NCI-H748 treated with DMSO at 0.1 percent for 48 hours (cell line): ENCODE measurements around the gene SGO2.
A peak's percentile ranks its signal among the peaks of the same experiment; 100 is the strongest.

Experiments
- DNase-seq: peaks from one replicate; lab custom pipeline; 2025; lab: John Stamatoyannopoulos, UW

Gene SGO2, protein sequence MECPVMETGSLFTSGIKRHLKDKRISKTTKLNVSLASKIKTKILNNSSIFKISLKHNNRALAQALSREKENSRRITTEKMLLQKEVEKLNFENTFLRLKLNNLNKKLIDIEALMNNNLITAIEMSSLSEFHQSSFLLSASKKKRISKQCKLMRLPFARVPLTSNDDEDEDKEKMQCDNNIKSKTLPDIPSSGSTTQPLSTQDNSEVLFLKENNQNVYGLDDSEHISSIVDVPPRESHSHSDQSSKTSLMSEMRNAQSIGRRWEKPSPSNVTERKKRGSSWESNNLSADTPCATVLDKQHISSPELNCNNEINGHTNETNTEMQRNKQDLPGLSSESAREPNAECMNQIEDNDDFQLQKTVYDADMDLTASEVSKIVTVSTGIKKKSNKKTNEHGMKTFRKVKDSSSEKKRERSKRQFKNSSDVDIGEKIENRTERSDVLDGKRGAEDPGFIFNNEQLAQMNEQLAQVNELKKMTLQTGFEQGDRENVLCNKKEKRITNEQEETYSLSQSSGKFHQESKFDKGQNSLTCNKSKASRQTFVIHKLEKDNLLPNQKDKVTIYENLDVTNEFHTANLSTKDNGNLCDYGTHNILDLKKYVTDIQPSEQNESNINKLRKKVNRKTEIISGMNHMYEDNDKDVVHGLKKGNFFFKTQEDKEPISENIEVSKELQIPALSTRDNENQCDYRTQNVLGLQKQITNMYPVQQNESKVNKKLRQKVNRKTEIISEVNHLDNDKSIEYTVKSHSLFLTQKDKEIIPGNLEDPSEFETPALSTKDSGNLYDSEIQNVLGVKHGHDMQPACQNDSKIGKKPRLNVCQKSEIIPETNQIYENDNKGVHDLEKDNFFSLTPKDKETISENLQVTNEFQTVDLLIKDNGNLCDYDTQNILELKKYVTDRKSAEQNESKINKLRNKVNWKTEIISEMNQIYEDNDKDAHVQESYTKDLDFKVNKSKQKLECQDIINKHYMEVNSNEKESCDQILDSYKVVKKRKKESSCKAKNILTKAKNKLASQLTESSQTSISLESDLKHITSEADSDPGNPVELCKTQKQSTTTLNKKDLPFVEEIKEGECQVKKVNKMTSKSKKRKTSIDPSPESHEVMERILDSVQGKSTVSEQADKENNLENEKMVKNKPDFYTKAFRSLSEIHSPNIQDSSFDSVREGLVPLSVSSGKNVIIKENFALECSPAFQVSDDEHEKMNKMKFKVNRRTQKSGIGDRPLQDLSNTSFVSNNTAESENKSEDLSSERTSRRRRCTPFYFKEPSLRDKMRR

DNA sequence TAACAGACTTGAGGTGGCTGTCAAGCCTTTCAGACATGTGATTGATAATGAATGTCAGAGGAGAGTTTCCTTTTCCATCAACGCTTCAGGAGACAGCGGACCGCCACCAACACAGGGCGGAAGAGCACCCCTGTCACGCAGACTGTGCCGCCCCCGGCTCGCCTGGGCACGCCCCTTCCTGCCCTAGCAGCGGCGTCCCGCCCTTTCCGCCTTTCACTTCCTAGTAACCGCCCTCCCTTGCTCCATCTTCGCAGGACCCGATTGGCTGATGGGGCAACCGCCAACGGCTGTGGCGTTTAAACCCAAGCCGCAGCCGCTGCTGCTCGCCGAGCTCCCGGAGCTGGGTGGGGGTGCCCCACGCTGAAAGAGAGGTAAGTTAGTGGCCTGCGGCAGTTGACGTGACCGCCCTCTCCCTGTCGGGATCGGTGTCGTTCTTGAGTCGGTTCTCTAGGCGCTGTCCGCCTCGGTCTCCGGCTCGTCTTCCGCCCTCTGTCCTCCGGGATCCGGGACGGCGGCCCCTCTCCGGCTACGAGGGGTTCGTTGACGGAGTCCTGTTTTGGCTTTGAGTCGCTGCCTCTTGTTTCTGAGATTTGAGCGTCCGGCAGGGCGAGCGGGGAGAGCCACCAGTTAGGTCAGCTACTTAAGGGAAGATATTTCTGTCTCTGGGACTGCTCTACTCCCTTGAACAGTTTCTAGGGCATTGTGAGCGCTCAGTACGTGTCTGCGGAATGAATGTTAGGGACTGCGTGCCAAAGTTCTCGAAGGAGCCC, at the start of gene SGO2:
SGO2 (plus strand) TSS at position 326 of the 770 bp plus-strand sequence. CDS start 6,769 bp downstream, outside the sequence.
- peak; percentile 96 for DNase-seq

DNA sequence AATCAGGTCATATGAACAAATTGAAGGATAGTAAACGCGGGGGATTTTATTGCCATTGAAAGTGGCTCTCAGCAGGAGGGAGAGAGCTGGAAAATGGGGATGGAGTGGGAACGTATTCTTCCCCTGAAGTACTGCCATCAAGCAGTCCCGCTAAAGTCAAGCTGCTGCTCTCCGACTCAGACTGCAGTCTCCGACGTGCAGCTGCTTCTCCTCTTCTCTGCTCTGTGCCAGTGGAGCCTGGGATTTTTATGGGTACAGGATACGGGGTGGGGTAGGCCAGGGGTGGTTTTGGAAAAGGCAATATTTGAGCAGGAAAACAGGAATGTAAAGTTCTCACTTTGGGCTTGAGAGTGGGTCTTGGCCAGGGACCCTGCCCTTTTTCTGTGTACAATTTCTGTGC, 49.2 kb upstream of the SGO2 start:
- no peak for DNase-seq

DNA sequence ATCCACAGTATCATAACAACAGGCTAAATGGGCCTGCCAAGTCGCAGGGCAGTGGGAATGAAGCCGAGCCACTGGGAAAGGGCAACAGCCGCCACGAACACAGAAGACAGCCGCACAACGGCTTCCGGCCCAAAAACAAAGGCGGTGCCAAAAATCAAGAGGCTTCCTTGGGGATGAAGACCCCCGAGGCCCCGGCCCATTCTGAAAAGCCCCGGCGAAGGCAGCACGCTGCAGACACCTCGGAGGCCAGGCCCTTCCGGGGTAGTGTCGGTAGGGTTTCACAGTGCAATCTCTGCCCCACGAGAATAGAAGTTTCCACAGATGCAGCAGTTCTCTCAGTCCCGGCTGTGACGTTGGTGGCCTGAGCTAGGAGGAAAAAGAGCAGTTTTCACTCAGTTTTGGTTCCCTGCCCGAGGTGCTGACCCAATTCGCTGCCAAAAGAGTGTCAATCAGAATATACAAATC, 48.3 kb upstream of the SGO2 start:
- DNase-seq = no peak

DNA sequence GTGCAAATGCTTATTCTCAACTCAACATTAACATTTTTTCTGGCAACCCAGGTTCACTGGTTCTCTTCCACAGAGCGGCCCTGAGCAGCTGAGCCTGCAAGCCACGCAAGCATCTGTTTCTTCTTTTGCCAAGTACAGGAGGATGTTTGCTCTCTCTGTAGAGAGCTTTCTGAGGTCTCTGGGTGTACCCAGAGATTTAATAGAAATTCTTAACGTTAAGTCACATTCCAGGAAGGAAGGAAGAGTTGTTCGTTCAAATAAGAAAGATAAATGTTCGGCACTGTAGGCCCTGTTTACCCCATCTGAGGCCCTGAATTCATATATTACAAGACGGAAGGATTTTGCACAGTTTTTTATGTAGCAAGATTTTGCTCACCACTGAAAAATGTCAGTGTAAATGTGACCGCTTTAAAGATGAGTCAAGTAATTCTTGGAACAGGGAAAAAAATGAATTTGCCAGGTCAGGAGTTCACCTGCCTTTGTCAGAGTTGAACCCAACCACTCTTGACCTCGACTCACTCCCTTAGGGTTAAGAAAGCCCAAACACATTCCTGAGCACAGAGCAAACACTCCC, 46.2 kb upstream of the SGO2 start:
- no peak for DNase-seq

DNA sequence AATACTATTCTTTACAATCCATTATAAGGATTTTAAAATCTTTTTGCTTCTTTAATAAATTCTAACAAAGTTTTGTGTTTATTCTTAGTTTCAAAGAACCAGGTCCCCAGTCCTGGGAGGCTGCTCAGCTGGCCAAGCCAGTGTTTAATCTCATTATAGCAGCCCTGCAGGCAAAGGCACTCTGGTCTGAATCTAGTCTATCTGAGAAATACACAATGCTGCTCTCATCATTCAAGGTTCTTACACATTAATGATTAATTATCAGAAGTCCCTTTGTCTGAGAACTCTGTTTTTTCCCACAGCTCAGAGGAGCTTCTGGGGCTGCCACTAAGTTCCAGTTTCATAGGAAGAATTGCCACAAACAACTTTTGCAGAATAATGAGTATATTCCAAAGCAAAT, 43.8 kb upstream of the SGO2 start:
- no peak for DNase-seq

DNA sequence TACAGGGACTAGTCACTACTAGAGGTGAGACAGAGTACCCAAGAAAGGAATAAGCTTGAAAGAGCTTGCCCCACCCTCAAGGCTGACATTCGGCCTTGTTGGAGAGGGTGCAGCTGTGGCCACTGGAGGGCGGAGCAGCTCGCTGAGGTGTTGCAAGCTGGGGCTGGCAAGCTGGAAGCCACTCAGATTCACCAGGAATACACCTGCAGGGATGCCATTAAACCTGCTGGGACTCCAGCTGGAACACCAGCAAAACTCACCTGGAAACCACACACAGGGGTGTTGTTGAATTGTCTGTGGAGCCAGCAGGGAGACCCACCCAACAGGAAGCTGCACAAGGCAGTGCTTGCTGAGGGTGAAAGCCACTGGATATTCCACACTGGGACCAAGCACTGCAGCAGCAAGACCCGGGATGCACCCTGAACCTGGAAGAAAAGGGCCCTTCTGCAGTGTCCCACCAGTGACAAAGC, 42.2 kb upstream of the SGO2 start:
- peak; percentile 28 for DNase-seq

DNA sequence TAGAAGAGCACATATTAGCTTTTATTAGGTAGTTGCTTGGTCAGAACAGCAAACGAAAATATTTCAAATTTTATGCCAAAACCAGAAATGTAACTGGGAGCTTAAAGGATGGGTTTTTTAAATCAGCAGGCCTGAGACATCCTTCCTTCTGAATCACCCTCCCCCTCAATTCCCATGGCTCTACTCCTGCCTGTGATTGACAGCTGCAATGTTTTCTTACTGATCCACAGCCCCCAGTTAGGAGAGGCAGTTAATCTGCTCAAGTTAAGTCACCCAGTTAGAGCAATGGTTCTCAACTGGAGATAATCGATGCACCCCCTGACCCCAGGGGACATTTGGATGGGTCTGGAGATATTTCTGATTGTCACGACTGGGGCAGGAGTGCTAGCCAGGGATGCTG, 41.1 kb upstream of the SGO2 start:
- no peak for DNase-seq

DNA sequence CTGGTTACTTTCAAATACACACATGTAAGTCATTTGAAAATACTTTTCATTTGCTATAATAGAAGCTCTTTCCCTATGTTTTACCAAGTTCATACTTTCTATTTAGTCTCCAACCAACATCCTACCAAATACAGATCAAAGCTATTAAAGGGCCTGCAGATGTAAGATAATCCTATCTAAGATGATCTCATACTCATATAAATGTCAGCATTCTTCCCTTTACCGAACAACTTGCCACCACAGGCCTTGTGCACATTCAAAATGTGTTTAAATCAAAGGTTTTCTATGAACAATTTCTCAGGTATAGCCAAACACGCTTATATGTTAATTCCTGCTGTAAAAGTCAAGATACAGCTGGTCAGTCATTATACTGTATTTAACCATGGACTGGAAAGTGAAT, 39.5 kb upstream of the SGO2 start:
- no peak for DNase-seq

DNA sequence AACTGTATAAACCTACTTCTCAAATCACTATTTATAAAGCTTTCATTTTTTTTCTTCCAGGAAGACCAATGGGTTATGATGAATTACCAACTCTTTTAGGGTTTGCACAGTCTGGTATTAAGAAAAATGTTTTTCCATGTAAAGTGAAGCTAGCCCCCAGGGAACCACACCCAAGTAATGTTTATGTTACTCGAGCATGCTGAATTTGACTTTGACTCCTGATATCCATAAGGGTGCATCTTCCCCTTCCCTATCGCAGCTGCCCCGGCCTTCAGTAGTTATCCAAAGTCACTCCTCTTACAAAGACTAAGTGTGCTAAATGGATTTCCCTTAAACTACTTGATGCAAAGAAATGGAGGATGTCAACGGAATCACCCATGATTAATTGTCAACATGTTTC, 37.8 kb upstream of the SGO2 start:
- no peak for DNase-seq

DNA sequence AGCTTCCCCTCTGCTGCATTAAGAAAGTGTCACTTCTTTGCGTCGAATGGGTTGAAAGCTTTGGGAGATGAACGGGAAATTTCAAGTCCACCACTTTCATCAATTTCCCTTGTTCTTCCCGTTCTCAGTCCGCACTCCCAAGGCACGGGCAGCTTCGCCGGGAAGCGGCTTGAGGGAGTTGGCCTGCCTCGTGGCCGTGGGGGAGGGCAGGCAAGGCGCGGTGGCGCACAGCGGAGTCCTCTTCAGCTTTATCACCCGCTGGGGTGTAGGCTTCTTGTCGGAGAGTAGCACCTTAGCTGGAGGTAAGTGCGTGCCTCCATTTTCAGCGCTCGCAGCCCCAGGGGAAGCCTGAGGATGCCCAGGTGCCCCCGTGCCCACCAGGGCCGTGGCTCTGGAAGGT, 36.0 kb upstream of the SGO2 start:
- no peak for DNase-seq

DNA sequence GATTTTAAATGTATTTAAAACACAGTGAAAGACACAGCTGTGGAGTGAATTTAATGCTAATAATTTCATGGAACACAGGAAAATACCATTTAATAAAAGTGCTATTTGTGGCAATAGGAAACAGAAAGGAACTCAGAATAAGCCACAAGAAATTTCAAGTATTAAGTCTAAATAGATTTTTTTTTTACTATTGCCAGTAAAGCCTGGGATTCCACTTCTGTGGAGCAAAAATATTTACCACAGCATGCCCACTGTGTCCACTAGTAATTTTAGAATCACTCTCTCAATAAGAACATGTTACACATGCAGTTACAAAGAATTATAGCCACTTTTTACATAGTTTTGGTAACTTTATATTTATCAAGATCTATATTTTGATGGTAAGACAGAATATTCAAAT, 33.4 kb upstream of the SGO2 start:
- DNase-seq = no peak

DNA sequence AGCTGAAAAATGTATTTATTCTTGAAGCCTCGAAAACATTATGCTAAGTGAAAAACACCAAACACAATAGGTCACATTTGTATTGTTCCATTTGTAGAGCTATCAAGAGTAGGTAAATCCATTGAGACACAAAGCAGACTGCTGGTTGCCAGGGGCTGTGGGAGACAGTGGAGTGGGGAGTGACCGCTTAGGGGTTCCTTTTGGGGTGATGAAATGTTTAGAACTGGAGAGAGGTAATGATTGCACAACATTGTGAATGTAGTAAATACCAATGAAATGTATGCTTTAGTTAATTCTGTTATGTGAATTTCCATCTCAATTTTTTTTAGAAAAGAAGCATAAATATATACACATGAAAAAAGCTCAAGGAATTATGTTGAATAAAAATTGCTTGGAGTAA, 32.0 kb upstream of the SGO2 start:
- DNase-seq = no peak

DNA sequence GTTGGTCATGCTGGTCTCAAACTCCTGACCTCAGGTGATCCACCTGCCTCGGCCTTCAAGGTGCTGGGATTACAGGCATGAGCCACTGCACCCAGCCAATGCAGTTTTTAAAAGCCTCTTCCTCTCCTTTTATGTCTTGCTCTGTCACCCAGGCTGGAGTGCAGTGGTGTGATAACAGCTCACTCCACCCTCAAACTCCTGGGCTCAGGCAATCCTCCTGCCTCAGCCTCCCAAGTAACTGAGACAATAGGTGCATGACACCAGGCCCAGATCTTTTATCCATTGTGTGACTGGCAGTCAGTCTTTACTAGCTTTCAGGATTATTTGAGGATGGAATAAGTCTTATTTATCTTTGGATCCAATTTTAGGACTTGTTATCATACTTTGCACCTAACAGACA, 29.3 kb upstream of the SGO2 start:
- no peak for DNase-seq

DNA sequence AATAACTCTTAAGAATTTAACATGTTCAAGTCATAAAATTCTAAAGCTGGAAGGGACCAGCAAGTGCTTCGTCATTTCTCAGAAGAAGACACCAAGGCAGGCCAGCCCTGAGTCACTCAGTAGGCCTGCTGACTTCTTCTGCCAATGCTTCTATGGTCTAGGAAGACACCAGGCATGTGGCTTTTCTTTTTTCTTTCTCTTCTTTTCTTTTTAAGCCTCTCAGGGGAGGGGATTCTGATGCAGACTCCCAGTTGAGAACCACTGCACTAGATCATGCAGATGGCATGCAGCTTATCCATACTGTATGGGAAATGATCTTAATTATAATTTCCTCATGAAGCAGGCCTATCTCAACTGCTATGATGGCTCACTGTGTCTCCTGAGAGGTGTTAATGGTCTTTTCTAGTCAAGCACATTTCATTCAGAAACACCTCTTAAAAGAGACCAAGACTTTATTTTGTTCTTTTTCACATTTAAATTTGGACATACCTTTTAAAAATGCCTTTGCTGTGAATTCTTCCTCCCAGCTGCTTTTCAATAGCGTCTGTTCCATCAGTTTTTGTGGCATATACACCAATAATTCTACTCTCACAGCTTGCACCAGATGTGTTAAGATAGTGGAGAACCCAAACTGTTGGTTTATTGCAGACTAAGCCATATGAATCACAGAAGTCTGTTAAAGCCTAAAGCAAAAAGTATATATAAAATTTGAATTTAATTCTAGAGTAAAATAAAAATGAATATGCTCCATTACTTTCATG, 27.4 kb upstream of the SGO2 start:
- DNase-seq = no peak

DNA sequence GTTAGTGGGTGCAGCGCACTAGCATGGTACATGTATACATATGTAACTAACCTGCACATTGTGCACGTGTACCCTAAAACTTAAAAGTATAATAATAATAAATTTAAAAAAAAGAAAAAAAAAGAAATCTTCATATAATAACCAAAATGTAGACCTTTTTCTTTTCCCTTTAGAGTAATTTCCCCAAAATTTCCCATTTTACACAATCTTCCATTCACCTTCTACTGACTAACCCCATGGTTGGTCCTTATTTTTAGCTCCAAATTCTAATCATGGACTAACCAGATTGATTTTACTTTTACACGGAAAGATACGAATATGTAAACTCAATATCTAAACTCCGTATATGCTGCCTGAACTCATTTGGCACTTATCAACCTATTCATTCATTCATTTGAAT, 23.8 kb upstream of the SGO2 start:
- DNase-seq = no peak

DNA sequence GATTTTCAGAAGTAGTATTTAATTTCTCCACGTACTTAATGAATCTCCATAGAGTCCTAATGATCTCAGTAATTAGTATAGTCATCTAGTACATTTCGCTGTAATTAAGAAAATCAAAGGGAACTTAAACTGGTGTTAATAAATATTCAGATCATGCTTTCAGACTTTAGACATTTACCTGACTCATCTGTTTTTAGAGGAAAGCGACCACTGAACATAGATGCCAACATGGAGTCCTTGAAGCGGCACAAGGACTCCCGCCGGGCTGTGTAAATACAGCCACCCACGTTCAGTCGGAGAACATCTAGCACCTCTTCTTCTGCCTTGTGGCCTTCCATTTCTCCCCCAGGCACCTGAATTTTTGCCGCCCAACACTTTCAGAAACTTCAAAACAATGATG, 19.3 kb upstream of the SGO2 start:
- DNase-seq = no peak

DNA sequence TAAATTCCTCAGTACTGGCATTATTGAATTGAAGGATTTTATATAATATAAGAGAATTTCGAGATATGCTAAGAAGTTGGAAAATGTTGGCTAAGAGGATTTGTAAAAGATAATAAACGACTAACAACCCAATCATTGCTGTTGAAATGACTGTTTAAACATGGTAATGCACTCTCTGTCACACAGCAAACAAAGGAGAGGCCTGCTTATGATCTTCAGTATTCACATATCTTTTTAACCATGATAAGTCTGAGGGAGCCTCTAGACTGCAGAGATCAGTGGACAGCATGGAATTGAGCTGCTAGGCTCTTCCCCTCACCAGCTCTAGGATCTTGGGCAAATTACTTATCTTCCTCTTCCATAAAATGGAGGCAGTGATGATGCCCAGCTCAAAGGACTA, 18.8 kb upstream of the SGO2 start:
- no peak for DNase-seq

DNA sequence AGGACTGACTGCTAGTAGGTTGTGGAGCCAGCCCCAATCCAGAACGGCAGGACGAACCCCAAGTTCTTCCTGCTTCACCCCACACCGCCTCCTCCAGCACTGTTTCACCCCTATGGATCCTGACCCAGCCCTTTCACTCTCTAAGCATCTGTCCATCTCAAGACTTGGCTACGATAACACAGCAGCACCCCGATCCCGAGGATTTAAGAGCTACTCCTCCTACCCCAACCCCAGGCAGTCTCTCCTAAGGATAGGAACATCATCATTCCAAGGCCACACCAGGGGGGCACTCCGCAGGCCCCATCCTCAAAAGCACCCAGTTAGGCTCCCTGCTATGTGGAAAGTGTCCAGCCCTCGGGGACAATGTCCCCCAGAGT, 16.8 kb upstream of the SGO2 start:
- DNase-seq = no peak

DNA sequence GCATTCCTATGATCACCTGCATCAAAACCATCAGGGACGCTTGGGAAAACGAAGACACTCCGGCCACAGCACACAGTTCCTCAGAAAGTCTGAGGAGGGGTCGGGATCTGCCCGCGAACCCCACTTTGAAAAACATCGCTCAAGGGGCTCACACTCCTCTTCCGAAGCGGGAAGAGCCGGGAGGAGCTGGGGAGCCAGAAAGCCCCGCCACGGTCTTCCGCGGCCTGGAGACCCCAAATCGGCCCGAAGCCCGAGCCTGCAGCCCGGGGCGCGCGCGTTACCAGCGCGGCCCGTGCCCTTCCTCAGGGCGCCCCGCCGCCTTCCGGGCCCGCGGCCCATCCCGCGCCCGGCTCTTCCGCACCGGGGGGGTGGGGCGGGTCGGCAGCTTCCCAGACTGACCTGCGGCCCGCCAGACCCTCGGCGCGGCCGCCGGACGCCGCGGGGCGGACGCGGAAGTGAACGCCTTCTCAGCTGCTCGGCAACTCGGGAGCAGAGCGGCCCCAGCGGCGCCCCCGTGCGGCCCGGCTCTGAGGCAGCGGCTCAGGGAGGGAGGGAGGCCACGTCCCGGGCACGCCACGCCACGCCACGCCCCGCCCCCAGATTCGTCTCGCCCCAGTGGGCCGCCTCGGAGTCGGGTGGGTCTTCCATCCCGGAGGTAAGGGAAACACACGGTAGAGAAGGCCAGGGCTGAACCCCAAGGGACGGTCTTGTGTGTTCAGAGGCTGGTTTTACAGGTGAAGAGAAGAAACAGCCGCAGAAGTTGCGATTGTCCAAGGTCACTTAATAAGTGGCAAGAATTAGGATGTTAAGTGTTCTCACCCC, 16.2 kb upstream of the SGO2 start, which contains the start of gene KCTD18:
KCTD18 (minus strand) TSS at position 457 of the 822 bp plus-strand sequence. CDS start 3,052 bp downstream, outside the sequence.
- DNase-seq = peak; percentile 77
